Loucy (cell line): Measurements from ENCODE around the gene SLC1A1.

Experiments used
- EZH2phosphoT487 ChIP-seq: fragments of 200-600 bp; IDR thresholded peaks from 2 replicates; pipeline ENCODE4 v1.6.1; 2018; ENCODE audit warnings: antibody characterized with exemption, mild to moderate bottlenecking, moderate library complexity, borderline replicate concordance
- TF ChIP-seq, protein P1 (sequence below): fragments of 200-600 bp; sonication (generic); conservative IDR thresholded peaks from 2 replicates; pipeline ENCODE4 v1.5.1; 2014; ENCODE audit warnings: mild to moderate bottlenecking, antibody characterized with exemption, low read length

DNA sequence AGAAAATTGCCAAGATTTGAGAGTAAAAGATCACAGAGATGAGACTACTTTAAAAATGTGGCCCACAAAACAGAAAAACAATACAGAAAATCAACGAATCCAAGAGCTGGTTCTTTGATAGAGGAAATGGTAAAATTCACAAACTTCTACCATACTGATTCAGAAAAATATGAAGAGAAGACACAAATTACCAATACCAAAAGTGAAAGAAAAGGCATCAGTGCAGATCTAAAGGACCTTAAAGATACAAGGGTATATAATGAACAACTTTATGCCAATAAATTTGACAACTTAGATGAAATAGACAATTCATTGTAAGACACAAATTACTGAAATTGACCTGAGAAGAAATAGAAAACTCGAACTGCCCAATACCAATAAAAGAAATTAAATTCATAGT, 24.4 kb upstream of the SLC1A1 start:
- TF ChIP-seq, protein P1, sequence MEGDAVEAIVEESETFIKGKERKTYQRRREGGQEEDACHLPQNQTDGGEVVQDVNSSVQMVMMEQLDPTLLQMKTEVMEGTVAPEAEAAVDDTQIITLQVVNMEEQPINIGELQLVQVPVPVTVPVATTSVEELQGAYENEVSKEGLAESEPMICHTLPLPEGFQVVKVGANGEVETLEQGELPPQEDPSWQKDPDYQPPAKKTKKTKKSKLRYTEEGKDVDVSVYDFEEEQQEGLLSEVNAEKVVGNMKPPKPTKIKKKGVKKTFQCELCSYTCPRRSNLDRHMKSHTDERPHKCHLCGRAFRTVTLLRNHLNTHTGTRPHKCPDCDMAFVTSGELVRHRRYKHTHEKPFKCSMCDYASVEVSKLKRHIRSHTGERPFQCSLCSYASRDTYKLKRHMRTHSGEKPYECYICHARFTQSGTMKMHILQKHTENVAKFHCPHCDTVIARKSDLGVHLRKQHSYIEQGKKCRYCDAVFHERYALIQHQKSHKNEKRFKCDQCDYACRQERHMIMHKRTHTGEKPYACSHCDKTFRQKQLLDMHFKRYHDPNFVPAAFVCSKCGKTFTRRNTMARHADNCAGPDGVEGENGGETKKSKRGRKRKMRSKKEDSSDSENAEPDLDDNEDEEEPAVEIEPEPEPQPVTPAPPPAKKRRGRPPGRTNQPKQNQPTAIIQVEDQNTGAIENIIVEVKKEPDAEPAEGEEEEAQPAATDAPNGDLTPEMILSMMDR: no peak
- no peak for TF ChIP-seq EZH2phosphoT487
